Lower lobe of right lung (tissue), 2 donors: ENCODE measurements around the gene SLAMF1. TPM values are rescaled to one million over a fixed set of nuclear protein-coding genes. Genes with fewer than 3 reads are reported as not detected.

Experiments
- ATAC-seq, 2 donors: fragments of 200-7000 bp; cut with Tn5 transposase; one replicate each; pipeline ENCODE4 v1.9.1; 2020 to 2022; ENCODE audit warnings: mild to moderate bottlenecking in 2 of 2, moderate library complexity in 2 of 2
- DNase-seq: peaks from one replicate; pipeline ENCODE4 v3.0.0-alpha.2; 2020
- H3K27ac ChIP-seq: fragments of 200-600 bp; one replicate; pipeline ENCODE4 v1.8.0; 2022
- H3K27me3 ChIP-seq: fragments of 200-600 bp; one replicate; pipeline ENCODE4 v1.8.0; 2022; ENCODE audit warnings: low read depth
- H3K36me3 ChIP-seq: fragments of 200-600 bp; one replicate; pipeline ENCODE4 v1.8.0; 2022; ENCODE audit warnings: mild to moderate bottlenecking
- H3K4me1 ChIP-seq: fragments of 200-600 bp; one replicate; pipeline ENCODE4 v1.8.0; 2022
- H3K4me3 ChIP-seq: fragments of 200-600 bp; one replicate; pipeline ENCODE4 v1.8.0; 2022; ENCODE audit warnings: mild to moderate bottlenecking
- H3K9me3 ChIP-seq: fragments of 200-600 bp; one replicate; pipeline ENCODE4 v1.8.0; 2022
- CTCF ChIP-seq: fragments of 200-600 bp; IDR thresholded peaks from one replicate; pipeline ENCODE4 v1.8.0; 2022; ENCODE audit warnings: antibody characterized with exemption, mild to moderate bottlenecking
- intact Hi-C: fragments of 100-400 bp; cut with DNase I; formaldehyde crosslinking; loops from one replicate; pipeline ENCODE4 v1.11.0; 2022
- total RNA-seq: library from RNA; stranded (reverse); fragmentation: NEBNext Ultra II Directional; extraction: Animal tissue kit (Norgen Biotek cat#: 25700); gene quantifications from one replicate; pipeline ENCODE4 v1.2.1, GENCODE V29; 2021
- donor health status: DM: no; HTN: yes; CAD: no; lungs with severe emphysema.

Gene SLAMF1
- total RNA-seq, 1 donor from 2014 or later = 1.4 TPM

GRCh38 chr1:160626509-160627342 lies 20.1 kb downstream of the SLAMF1 start:
- no peaks in the 10 kb centered on the region for H3K9me3 ChIP-seq
- no peaks in the 10 kb centered on the region for H3K27me3 ChIP-seq
- intact Hi-C loops = no loop called here
- no peak overlapping the region for H3K4me3 ChIP-seq
- H3K4me1 ChIP-seq = peaks cover 30% of the 10 kb centered on the region
- ATAC-seq (no peak), DNase-seq (no peak)
- no peak overlapping the region for H3K27ac ChIP-seq
- no peak for TF ChIP-seq CTCF
- H3K36me3 ChIP-seq = no peaks in the 10 kb centered on the region

GRCh38 chr1:160625725-160626498 lies 20.9 kb downstream of the SLAMF1 start:
- no peak overlapping the region for H3K4me3 ChIP-seq
- no peaks in the 10 kb centered on the region for H3K27me3 ChIP-seq
- H3K9me3 ChIP-seq = no peaks in the 10 kb centered on the region
- peaks cover 25% of the 10 kb centered on the region for H3K4me1 ChIP-seq
- H3K36me3 ChIP-seq = no peaks in the 10 kb centered on the region
- no peak overlapping the region for H3K27ac ChIP-seq
- DNase-seq (no peak), ATAC-seq (no peak)
- intact Hi-C loops = no loop called here
- no peak for TF ChIP-seq CTCF

- intact Hi-C loops = no loop called here
- Histone ChIP-seq H3K36me3 (no peaks in the 10 kb centered on the region), H3K4me3 (no peak overlapping the region), H3K4me1 (peaks cover 20% of the 10 kb centered on the region), H3K9me3 (no peaks in the 10 kb centered on the region), H3K27me3 (no peaks in the 10 kb centered on the region), H3K27ac (no peak overlapping the region)
- DNase-seq (no peak), ATAC-seq (no peak)
- no peak for TF ChIP-seq CTCF
Observed at GRCh38 chr1:160625321-160625720, 21.5 kb downstream of the SLAMF1 start.

GRCh38 chr1:160624464-160624863 lies 22.4 kb downstream of the SLAMF1 start:
- H3K36me3 ChIP-seq = no peaks in the 10 kb centered on the region
- no peaks in the 10 kb centered on the region for H3K27me3 ChIP-seq
- H3K4me3 ChIP-seq = no peak overlapping the region
- no peak overlapping the region for H3K27ac ChIP-seq
- H3K9me3 ChIP-seq = no peaks in the 10 kb centered on the region
- intact Hi-C loops = no loop called here
- ATAC-seq (no peak), DNase-seq (no peak)
- no peak for TF ChIP-seq CTCF
- H3K4me1 ChIP-seq = peaks cover 11% of the 10 kb centered on the region

GRCh38 chr1:160623862-160624261 lies 23.0 kb downstream of the SLAMF1 start:
- ATAC-seq (no peak), DNase-seq (no peak)
- Histone ChIP-seq H3K9me3 (no peaks in the 10 kb centered on the region), H3K36me3 (no peaks in the 10 kb centered on the region), H3K27ac (no peak overlapping the region), H3K4me1 (peaks cover 8% of the 10 kb centered on the region), H3K27me3 (no peaks in the 10 kb centered on the region), H3K4me3 (no peak overlapping the region)
- no peak for TF ChIP-seq CTCF
- intact Hi-C loops = no loop called here
